NT2/D1 (cell line): ENCODE measurements around the gene KCNH2.

Source experiments
- DNase-seq: peaks from one replicate; pipeline ENCODE4 v3.0.0-alpha.2; 2011; ENCODE audit warnings: low read depth, low spot score
- H3K27me3 ChIP-seq: 2 replicates; pipeline ENCODE4 v1.6.0; 2011; ENCODE audit warnings: mild to moderate bottlenecking; ENCODE audit not compliant: insufficient read length, insufficient read depth
- H3K36me3 ChIP-seq: 2 replicates; pipeline ENCODE4 v1.6.1; 2011; ENCODE audit warnings: mild to moderate bottlenecking, low read length, mixed read lengths; ENCODE audit not compliant: insufficient read depth, insufficient read length
- H3K4me1 ChIP-seq: 2 replicates; pipeline ENCODE4 v1.5.1; 2011; ENCODE audit not compliant: insufficient read depth, insufficient read length
- H3K4me3 ChIP-seq: 2 replicates; pipeline ENCODE4 v1.5.1; 2011; ENCODE audit warnings: low read depth; ENCODE audit not compliant: insufficient read length
- H3K9ac ChIP-seq: 2 replicates; pipeline ENCODE4 v1.6.0; 2011; ENCODE audit warnings: low read depth; ENCODE audit not compliant: insufficient read length
- H3K9me3 ChIP-seq: 2 replicates; pipeline ENCODE4 v1.5.1; 2011; ENCODE audit warnings: mild to moderate bottlenecking, low read length; ENCODE audit not compliant: insufficient read depth
- SUZ12 ChIP-seq: IDR thresholded peaks from 2 replicates; pipeline ENCODE4 v1.6.1; 2011; ENCODE audit not compliant: insufficient read length, insufficient read depth; ENCODE audit errors: extremely low read depth
- YY1 ChIP-seq: IDR thresholded peaks from 2 replicates; pipeline ENCODE4 v1.6.1; 2011; ENCODE audit not compliant: insufficient read length, insufficient read depth
- ZNF274 ChIP-seq: IDR thresholded peaks from 2 replicates; pipeline ENCODE4 v1.6.1; 2011; ENCODE audit warnings: mild to moderate bottlenecking, low read depth, low read length

Gene KCNH2

DNA sequence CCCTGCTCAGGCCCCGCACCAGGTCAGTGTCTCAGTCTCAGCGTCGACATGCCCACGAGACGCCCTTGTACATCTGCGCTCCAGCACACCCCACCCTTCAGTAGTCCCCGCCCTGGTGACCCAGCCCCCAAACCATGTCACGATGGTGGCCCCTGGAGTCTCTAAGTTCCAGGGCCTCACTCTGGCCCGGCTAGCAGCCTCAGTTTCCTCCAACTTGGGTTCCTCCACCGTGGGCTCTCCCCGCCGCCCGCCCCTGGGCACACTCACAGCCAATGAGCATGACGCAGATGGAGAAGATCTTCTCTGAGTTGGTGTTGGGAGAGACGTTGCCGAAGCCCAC is 27.0 kb downstream of the KCNH2 start:
- H3K4me1 ChIP-seq, result peaks cover 22% of the 10 kb centered on the region
- H3K36me3 ChIP-seq, result peaks cover 8% of the 10 kb centered on the region
- no peaks in the 10 kb centered on the region for H3K9me3 ChIP-seq
- TF ChIP-seq ZNF274 (no peak), YY1 (no peak), SUZ12 (no peak)
- DNase-seq, result no peak
- H3K9ac ChIP-seq, result no peak overlapping the region
- no peak overlapping the region for H3K4me3 ChIP-seq
- H3K27me3 ChIP-seq, result no peaks in the 10 kb centered on the region

DNA sequence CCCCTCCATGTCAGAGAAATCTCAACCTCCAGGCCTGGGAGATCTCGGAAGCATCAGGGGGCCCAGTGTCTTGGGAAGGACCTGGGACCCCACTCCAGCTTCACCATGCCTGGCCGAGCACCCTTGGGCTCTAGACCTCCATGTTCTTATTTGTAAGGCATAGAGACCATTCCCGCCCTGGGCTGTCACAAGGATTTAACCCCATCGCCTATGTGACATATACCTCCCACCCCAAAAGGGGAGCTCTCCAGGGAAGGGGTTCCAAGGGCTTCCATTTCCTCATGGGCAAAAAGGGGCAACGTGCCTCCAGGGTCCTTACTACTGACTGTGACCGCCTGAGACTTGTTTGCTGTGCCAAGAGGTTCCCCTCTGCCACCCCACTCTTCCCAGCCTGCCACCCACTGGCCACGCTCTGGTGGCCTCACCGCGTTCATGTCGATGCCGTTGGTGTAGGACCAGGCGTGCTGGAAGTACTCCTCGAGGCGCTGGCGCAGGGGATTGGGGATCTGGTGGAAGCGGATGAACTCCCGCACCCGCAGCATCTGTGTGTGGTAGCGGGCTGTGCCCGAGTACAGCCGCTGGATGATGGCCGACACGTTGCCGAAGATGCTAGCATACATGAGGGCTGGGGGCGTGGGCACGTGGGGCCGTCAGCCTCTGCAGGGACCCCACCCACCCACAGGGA is 27.5 kb downstream of the KCNH2 start:
- Histone ChIP-seq H3K4me3 (no peak overlapping the region), H3K27me3 (no peaks in the 10 kb centered on the region), H3K9ac (no peak overlapping the region), H3K9me3 (no peaks in the 10 kb centered on the region), H3K36me3 (peaks cover 8% of the 10 kb centered on the region), H3K4me1 (peaks cover 19% of the 10 kb centered on the region)
- no peak for DNase-seq
- TF ChIP-seq ZNF274, result no peak
- TF ChIP-seq SUZ12, result no peak
- TF ChIP-seq YY1, result no peak

- H3K36me3 ChIP-seq, result peaks cover 8% of the 10 kb centered on the region
- TF ChIP-seq YY1 (no peak), ZNF274 (no peak), SUZ12 (no peak)
- no peak for DNase-seq
- H3K4me3 ChIP-seq, result no peak overlapping the region
- peaks cover 22% of the 10 kb centered on the region for H3K4me1 ChIP-seq
- H3K9ac ChIP-seq, result no peak overlapping the region
- no peaks in the 10 kb centered on the region for H3K27me3 ChIP-seq
- no peaks in the 10 kb centered on the region for H3K9me3 ChIP-seq
Measured at GRCh38 chr7:150949971-150950491, 28.1 kb downstream of the KCNH2 start.

- no peak for DNase-seq
- no peak overlapping the region for H3K4me3 ChIP-seq
- H3K9me3 ChIP-seq, result no peaks in the 10 kb centered on the region
- H3K9ac ChIP-seq, result no peak overlapping the region
- H3K27me3 ChIP-seq, result no peaks in the 10 kb centered on the region
- peaks cover 8% of the 10 kb centered on the region for H3K36me3 ChIP-seq
- H3K4me1 ChIP-seq, result peaks cover 20% of the 10 kb centered on the region
- TF ChIP-seq ZNF274 (no peak), SUZ12 (no peak), YY1 (no peak)
Measured at GRCh38 chr7:150949564-150949963, 28.6 kb downstream of the KCNH2 start.

DNA sequence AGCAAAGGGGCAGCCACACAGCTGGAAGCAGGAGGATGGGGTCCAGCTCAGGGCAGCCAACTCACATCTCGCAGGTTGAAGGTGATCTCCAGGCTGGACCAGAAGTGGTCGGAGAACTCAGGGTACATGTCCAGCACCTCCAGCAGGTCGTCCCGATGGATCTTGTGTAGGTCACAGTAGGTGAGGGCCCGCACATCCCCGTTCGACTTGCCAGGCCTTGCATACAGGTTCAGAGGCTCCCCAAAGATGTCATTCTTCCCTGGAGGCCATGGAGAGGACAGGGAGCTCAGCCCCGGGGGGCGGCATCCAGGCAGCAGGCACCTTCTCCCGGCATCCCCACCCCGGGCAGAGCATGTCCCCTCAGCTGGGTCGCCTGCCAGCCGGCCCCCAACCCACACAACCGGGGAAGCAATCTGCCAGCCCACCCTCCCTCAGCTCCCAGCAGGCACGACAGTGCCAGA is 29.3 kb downstream of the KCNH2 start:
- H3K4me3 ChIP-seq, result no peak overlapping the region
- peak overlapping the region; percentile 32 for H3K9ac ChIP-seq
- DNase-seq, result no peak
- peaks cover 18% of the 10 kb centered on the region for H3K4me1 ChIP-seq
- TF ChIP-seq YY1, result no peak
- H3K9me3 ChIP-seq, result no peaks in the 10 kb centered on the region
- peaks cover 8% of the 10 kb centered on the region for H3K36me3 ChIP-seq
- no peaks in the 10 kb centered on the region for H3K27me3 ChIP-seq

DNA sequence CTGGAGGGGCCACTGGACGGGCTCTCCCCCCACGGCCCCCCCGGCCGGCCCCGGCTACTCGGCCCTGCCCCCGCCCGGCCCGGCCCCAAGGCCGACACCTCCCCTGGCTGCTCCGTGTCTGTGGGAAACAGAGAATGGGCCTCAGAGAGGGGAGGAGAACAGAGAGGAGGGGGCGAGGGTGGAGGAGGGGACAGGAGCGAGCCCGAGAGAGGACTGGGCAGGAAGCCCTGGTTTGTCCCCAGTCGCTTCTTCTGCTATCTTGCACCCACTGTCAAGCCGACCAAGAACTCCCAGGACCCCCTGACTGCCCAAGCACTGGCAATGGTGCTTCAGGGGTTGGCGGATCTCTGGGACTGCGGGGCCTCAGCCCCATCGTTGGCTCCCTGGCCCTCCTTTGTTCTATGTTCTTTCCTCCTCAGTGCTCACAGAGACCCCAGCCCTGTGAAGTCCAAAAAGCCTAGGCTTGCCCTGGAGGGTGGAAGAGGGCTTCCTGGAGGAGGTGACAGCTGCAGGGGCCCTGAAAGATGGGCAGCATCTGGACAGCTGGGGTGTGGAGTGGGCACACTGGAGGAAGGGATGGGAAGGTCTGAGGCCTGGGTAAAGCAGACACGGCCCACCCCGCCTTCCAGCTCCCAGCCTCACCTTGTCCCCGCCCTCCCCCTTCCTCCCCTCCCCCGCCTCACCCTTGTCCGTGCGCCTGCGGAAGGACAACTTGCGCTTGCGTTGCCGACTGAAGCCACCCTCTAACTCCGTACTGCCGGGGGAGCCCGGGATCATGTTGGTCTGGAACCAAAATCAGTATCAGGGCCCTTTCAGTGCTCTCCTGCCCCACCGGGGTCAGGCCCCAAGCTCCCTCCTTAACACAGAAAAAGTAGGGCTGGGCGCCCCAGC is 30.1 kb downstream of the KCNH2 start:
- Histone ChIP-seq H3K4me3 (no peak overlapping the region), H3K9ac (no peak overlapping the region), H3K4me1 (peaks cover 17% of the 10 kb centered on the region), H3K27me3 (no peaks in the 10 kb centered on the region), H3K9me3 (no peaks in the 10 kb centered on the region), H3K36me3 (peaks cover 8% of the 10 kb centered on the region)
- DNase-seq, result no peak
- TF ChIP-seq SUZ12 (no peak), ZNF274 (no peak), YY1 (no peak)

DNA sequence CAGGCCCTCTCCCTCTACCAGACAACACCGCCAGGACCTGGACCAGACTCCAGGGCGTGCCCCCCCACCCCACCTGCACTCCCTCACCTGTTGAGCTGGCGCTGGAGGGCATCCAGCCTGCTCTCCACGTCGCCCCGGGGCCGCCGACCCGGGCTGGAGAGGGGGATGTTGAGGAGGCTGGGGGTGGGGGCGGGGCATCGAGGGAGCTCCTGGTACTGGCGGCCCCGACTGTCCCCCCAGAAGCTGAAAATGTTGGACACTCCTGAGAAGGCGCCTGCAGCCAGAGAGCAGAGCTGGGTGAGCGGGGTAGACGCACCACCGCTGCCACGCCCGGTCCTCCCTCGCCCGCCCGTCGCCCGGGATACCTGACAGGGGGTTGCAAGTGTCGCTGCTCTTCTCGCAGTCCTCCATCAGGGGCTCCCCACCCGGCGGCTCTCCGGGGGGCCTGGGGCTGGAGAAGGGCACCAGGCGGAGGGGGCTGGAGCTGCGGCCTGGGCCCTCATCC is 30.8 kb downstream of the KCNH2 start:
- Histone ChIP-seq H3K9ac (no peak overlapping the region), H3K9me3 (no peaks in the 10 kb centered on the region), H3K27me3 (no peaks in the 10 kb centered on the region), H3K36me3 (peaks cover 3% of the 10 kb centered on the region), H3K4me1 (peaks cover 19% of the 10 kb centered on the region), H3K4me3 (no peak overlapping the region)
- DNase-seq, result no peak
- TF ChIP-seq ZNF274 (no peak), SUZ12 (no peak), YY1 (no peak)
